ENCODE data around the gene AOPEP. TPM values are rescaled to one million over a fixed set of nuclear protein-coding genes. Genes with fewer than 3 reads are reported as not detected.

Gene AOPEP
- total and polyA plus RNA-seq, 2 donors (not counting 3 experiments of a cell fraction or from before 2014, with no cell fraction given) = 20.2 to 41.6 TPM

DNA sequence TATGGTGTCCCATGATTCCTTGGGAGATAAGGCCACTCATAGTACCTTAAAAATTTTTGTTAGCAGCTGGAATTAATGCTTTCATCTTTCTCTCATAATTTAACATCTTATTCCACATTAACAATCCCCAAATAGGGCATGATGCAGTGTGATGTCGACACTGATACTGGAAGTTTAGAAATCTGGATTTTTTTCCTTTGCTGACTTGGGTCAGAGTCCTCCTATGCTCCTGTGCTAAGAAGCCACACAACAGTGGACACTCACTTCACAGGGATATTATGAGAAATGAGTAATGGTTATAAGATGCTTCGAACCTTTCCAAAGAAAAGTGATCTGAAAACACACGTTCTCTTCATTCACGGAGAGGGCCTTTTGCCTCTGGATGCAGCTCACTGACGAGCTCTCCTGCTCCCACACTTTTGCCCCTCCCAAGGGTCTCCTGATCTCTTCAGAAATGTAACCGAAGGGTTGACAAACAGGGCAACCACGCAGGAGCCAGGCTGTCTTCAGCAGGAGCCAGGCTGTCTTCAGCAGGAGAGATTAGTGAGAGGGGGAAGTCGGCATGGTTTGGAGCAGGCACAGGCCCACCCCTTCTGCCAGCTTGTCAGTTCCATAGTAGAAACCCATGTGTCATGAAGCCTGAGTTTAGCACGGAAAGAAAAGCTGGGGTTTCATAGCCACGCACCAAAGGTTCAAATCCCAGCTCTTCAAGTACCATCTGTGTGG lies 247.8 kb downstream of the AOPEP start:
- H3K4me3 ChIP-seq (replicated peaks in 1 of 3; ENCODE audit: insufficient read depth in 1 of 3, low read depth in 1 of 3, low read length in 3 of 3) = no peak overlapping the region
- ChIA-PET CTCF (interaction anchor here (0.8 to 1.6 kb wide), 5 partner anchors 26 to 194 kb away, joined by 3 to 5 read pairs (median 4); no protein-coding TSS in a partner anchor), POLR2A (no interaction called here)
- H3K79me2 ChIP-seq (ENCODE audit: control insufficient read depth, insufficient read depth, low read length) = no peaks in the 10 kb centered on the region
- no peak overlapping the region for H3K9ac ChIP-seq (replicated peaks; ENCODE audit: extremely low read depth, insufficient read depth, low read length)
- DNase-seq (ENCODE audit: low read depth, low spot score) (no peak), FAIRE-seq (no peak)
- no peaks in the 10 kb centered on the region for H3K9me3 ChIP-seq (replicated peaks; ENCODE audit: control insufficient read depth, insufficient read depth, low read length)
- intact Hi-C loops (cut with micrococcal nuclease) = no loop called here
- no TSS peak for BruUV-seq (replicated peaks)
- H3K36me3 ChIP-seq (ENCODE audit: control insufficient read depth in 2 of 2, extremely low read depth in 1 of 2, insufficient read depth in 2 of 2, low read length in 2 of 2) = no peaks in the 10 kb centered on the region
- dilution Hi-C loops (cut with MboI; ENCODE audit: extremely low pct_ligation_motif_present, low sequenced_read_pairs) = no loop called here
- H3K27me3 ChIP-seq (ENCODE audit: control insufficient read depth in 2 of 2, insufficient read depth in 2 of 2, low read length in 2 of 2) = no peaks in the 10 kb centered on the region
- no peak overlapping the region for H3K27ac ChIP-seq (ENCODE audit: insufficient read depth, low read depth, low read length)
- no peaks in the 10 kb centered on the region for H4K20me1 ChIP-seq (replicated peaks; ENCODE audit: control insufficient read depth, extremely low read depth, insufficient read depth, low read length)
- H3K9me1 ChIP-seq (replicated peaks; ENCODE audit: control insufficient read depth, extremely low read depth, insufficient read depth, low read length) = no peaks in the 10 kb centered on the region
- no peak overlapping the region for H2AFZ ChIP-seq (ENCODE audit: low read depth, low read length)
- H3K4me1 ChIP-seq (ENCODE audit: control insufficient read depth, extremely low read depth, insufficient read depth, low read length) = peaks cover 8% of the 10 kb centered on the region
- no peak overlapping the region for H3K4me2 ChIP-seq (ENCODE audit: insufficient read depth, low read length)
- TF ChIP-seq MYC (IDR thresholded peaks at IDR 0.05; ENCODE audit: low read depth, low read length) (no peak), POLR2A (IDR thresholded peaks at IDR 0.05; ENCODE audit: low read depth, low read length) (no peak), EZH2 (IDR thresholded peaks at IDR 0.05; ENCODE audit: borderline replicate concordance, low read depth, low read length, severe bottlenecking) (no peak), FOS (IDR thresholded peaks at IDR 0.05; ENCODE audit: borderline replicate concordance, insufficient read depth, low read length) (no peak), POLR2AphosphoS5 (IDR thresholded peaks at IDR 0.05; ENCODE audit: insufficient read depth, low read depth, low read length) (no peak), GATA2 (IDR thresholded peaks at IDR 0.05; ENCODE audit: insufficient read depth, insufficient read length, low read depth, low read length) (no peak), JUN (IDR thresholded peaks at IDR 0.05; ENCODE audit: borderline replicate concordance, insufficient read depth, insufficient read length, low read depth) (no peak)
- TF ChIP-seq, protein P1, sequence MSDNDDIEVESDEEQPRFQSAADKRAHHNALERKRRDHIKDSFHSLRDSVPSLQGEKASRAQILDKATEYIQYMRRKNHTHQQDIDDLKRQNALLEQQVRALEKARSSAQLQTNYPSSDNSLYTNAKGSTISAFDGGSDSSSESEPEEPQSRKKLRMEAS (IDR thresholded peaks at IDR 0.05; ENCODE audit: insufficient read depth, insufficient read length) = no peak
- TF ChIP-seq, protein P2, sequence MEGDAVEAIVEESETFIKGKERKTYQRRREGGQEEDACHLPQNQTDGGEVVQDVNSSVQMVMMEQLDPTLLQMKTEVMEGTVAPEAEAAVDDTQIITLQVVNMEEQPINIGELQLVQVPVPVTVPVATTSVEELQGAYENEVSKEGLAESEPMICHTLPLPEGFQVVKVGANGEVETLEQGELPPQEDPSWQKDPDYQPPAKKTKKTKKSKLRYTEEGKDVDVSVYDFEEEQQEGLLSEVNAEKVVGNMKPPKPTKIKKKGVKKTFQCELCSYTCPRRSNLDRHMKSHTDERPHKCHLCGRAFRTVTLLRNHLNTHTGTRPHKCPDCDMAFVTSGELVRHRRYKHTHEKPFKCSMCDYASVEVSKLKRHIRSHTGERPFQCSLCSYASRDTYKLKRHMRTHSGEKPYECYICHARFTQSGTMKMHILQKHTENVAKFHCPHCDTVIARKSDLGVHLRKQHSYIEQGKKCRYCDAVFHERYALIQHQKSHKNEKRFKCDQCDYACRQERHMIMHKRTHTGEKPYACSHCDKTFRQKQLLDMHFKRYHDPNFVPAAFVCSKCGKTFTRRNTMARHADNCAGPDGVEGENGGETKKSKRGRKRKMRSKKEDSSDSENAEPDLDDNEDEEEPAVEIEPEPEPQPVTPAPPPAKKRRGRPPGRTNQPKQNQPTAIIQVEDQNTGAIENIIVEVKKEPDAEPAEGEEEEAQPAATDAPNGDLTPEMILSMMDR (IDR thresholded peaks at IDR 0.05; ENCODE audit: extremely low read depth in 1 of 2, insufficient read depth in 1 of 2, low read depth in 1 of 2, low read length in 2 of 2) = no peak

All from endothelial cell of umbilical vein (primary cell).